ENCODE data around the gene PPM1H.
"Not testable (repeated sequence)": the region's sequence is repeated elsewhere in the genome, so short reads cannot be mapped to it uniquely, and the experiment has no call there.

PPM1H gene

GRCh38 chr12:62670986-62671720 is 263.8 kb downstream of the PPM1H start:
- Histone ChIP-seq H3K4me3 (ENCODE audit: low read length) (no peak overlapping the region), H3K79me1 (ENCODE audit: low read length) (no peaks in the 10 kb centered on the region), H2AK5ac (ENCODE audit: low read length) (no peak overlapping the region), H3K9ac (ENCODE audit: low read length) (no peak overlapping the region), H3K27ac (ENCODE audit: low read depth, low read length) (no peak overlapping the region), H3K4me1 (ENCODE audit: control insufficient read depth, low read depth, low read length) (peaks cover 4% of the 10 kb centered on the region), H2BK15ac (replicated peaks; ENCODE audit: low read depth) (no peak overlapping the region), H3K4me2 (ENCODE audit: low read length) (no peak overlapping the region), H2BK5ac (ENCODE audit: low read length) (no peak overlapping the region), H3K36me3 (ENCODE audit: control insufficient read depth, insufficient read depth, low read length) (peaks cover 1% of the 10 kb centered on the region), H4K8ac (ENCODE audit: low read depth, low read length) (no peak overlapping the region), H3K23ac (ENCODE audit: low read length) (no peak overlapping the region), H3K56ac (ENCODE audit: low read length) (no peak overlapping the region), H4K5ac (ENCODE audit: low read length) (no peak overlapping the region), H2BK120ac (ENCODE audit: low read depth, low read length) (no peak overlapping the region), H3K4ac (ENCODE audit: low read depth, low read length) (no peak overlapping the region), H3K79me2 (ENCODE audit: control insufficient read depth, insufficient read depth, low read length) (no peaks in the 10 kb centered on the region), H3K27me3 (ENCODE audit: insufficient read depth, low read length, poor library complexity) (no peaks in the 10 kb centered on the region), H3K18ac (ENCODE audit: low read length) (no peak overlapping the region)
- no CpG with 5 or more reads among the region's 10 CpGs for WGBS (ENCODE audit: extremely low coverage, insufficient coverage, low lambda C conversion rate)
- no peak for DNase-seq

GRCh38 chr12:62668782-62669181 is 266.2 kb downstream of the PPM1H start:
- H3K4ac ChIP-seq (ENCODE audit: low read depth, low read length) = no peak overlapping the region
- H4K8ac ChIP-seq (ENCODE audit: low read depth, low read length) = no peak overlapping the region
- H3K9ac ChIP-seq (ENCODE audit: low read length) = no peak overlapping the region
- H3K4me3 ChIP-seq (ENCODE audit: low read length) = no peak overlapping the region
- no peak overlapping the region for H3K23ac ChIP-seq (ENCODE audit: low read length)
- H3K4me1 ChIP-seq (ENCODE audit: control insufficient read depth, low read depth, low read length) = peaks cover 4% of the 10 kb centered on the region
- no peak overlapping the region for H2BK15ac ChIP-seq (replicated peaks; ENCODE audit: low read depth)
- H3K27ac ChIP-seq (ENCODE audit: low read depth, low read length) = no peak overlapping the region
- H3K27me3 ChIP-seq (ENCODE audit: insufficient read depth, low read length, poor library complexity) = no peaks in the 10 kb centered on the region
- H3K18ac ChIP-seq (ENCODE audit: low read length) = no peak overlapping the region
- H3K79me2 ChIP-seq (ENCODE audit: control insufficient read depth, insufficient read depth, low read length) = no peaks in the 10 kb centered on the region
- H4K5ac ChIP-seq (ENCODE audit: low read length) = no peak overlapping the region
- H3K36me3 ChIP-seq (ENCODE audit: control insufficient read depth, insufficient read depth, low read length) = peaks cover 1% of the 10 kb centered on the region
- no peak overlapping the region for H3K4me2 ChIP-seq (ENCODE audit: low read length)
- H2BK120ac ChIP-seq (ENCODE audit: low read depth, low read length) = no peak overlapping the region
- DNase-seq = no peak
- no peak overlapping the region for H3K56ac ChIP-seq (ENCODE audit: low read length)
- no peaks in the 10 kb centered on the region for H3K79me1 ChIP-seq (ENCODE audit: low read length)
- no peak overlapping the region for H2AK5ac ChIP-seq (ENCODE audit: low read length)
- no peak overlapping the region for H2BK5ac ChIP-seq (ENCODE audit: low read length)
- no CpG with 5 or more reads among the region's 3 CpGs for WGBS (ENCODE audit: extremely low coverage, insufficient coverage, low lambda C conversion rate)

- WGBS (ENCODE audit: extremely low coverage, insufficient coverage, low lambda C conversion rate) = no CpG with 5 or more reads among the region's 5 CpGs
- not testable (repeated sequence) for H4K5ac ChIP-seq (ENCODE audit: low read length); H3K4me1 ChIP-seq (ENCODE audit: control insufficient read depth, low read depth, low read length); H4K8ac ChIP-seq (ENCODE audit: low read depth, low read length); H3K79me2 ChIP-seq (ENCODE audit: control insufficient read depth, insufficient read depth, low read length); DNase-seq; H3K56ac ChIP-seq (ENCODE audit: low read length); H3K23ac ChIP-seq (ENCODE audit: low read length); H3K4me3 ChIP-seq (ENCODE audit: low read length); H3K79me1 ChIP-seq (ENCODE audit: low read length); H2BK5ac ChIP-seq (ENCODE audit: low read length); H3K27ac ChIP-seq (ENCODE audit: low read depth, low read length); H3K27me3 ChIP-seq (ENCODE audit: insufficient read depth, low read length, poor library complexity); H2BK120ac ChIP-seq (ENCODE audit: low read depth, low read length); H2AK5ac ChIP-seq (ENCODE audit: low read length); H2BK15ac ChIP-seq (replicated peaks; ENCODE audit: low read depth); H3K4ac ChIP-seq (ENCODE audit: low read depth, low read length); H3K18ac ChIP-seq (ENCODE audit: low read length); H3K36me3 ChIP-seq (ENCODE audit: control insufficient read depth, insufficient read depth, low read length); H3K4me2 ChIP-seq (ENCODE audit: low read length); H3K9ac ChIP-seq (ENCODE audit: low read length)
Observed at GRCh38 chr12:62664951-62665350, 270.0 kb downstream of the PPM1H start.

- H4K5ac ChIP-seq (ENCODE audit: low read length) = no peak overlapping the region
- H3K4me2 ChIP-seq (ENCODE audit: low read length) = no peak overlapping the region
- no peaks in the 10 kb centered on the region for H3K79me2 ChIP-seq (ENCODE audit: control insufficient read depth, insufficient read depth, low read length)
- H2BK15ac ChIP-seq (replicated peaks; ENCODE audit: low read depth) = no peak overlapping the region
- H2BK5ac ChIP-seq (ENCODE audit: low read length) = peak overlapping the region; percentile 88
- H3K27ac ChIP-seq (ENCODE audit: low read depth, low read length) = peak overlapping the region; percentile 5
- H3K56ac ChIP-seq (ENCODE audit: low read length) = peak overlapping the region; percentile 51
- H2AK5ac ChIP-seq (ENCODE audit: low read length) = peak overlapping the region; percentile 89
- peaks cover 19% of the 10 kb centered on the region for H3K4me1 ChIP-seq (ENCODE audit: control insufficient read depth, low read depth, low read length)
- no peak overlapping the region for H3K4ac ChIP-seq (ENCODE audit: low read depth, low read length)
- peak overlapping the region; percentile 76 for H3K18ac ChIP-seq (ENCODE audit: low read length)
- no peak overlapping the region for H4K8ac ChIP-seq (ENCODE audit: low read depth, low read length)
- WGBS (ENCODE audit: extremely low coverage, insufficient coverage, low lambda C conversion rate) = no CpG with 5 or more reads among the region's 2 CpGs
- H3K9ac ChIP-seq (ENCODE audit: low read length) = no peak overlapping the region
- DNase-seq = no peak
- no peaks in the 10 kb centered on the region for H3K79me1 ChIP-seq (ENCODE audit: low read length)
- H3K23ac ChIP-seq (ENCODE audit: low read length) = no peak overlapping the region
- no peak overlapping the region for H3K4me3 ChIP-seq (ENCODE audit: low read length)
- peak overlapping the region; percentile 74 for H2BK120ac ChIP-seq (ENCODE audit: low read depth, low read length)
- H3K27me3 ChIP-seq (ENCODE audit: insufficient read depth, low read length, poor library complexity) = no peaks in the 10 kb centered on the region
- no peaks in the 10 kb centered on the region for H3K36me3 ChIP-seq (ENCODE audit: control insufficient read depth, insufficient read depth, low read length)
Observed at GRCh38 chr12:62660756-62661155, 274.2 kb downstream of the PPM1H start.

- H3K56ac ChIP-seq (ENCODE audit: low read length) = peak overlapping the region; percentile 84
- peak overlapping the region; percentile 92 for H2BK120ac ChIP-seq (ENCODE audit: low read depth, low read length)
- H3K79me1 ChIP-seq (ENCODE audit: low read length) = no peaks in the 10 kb centered on the region
- H3K4me1 ChIP-seq (ENCODE audit: control insufficient read depth, low read depth, low read length) = peaks cover 26% of the 10 kb centered on the region
- peak overlapping the region; percentile 91 for H3K4ac ChIP-seq (ENCODE audit: low read depth, low read length)
- peak overlapping the region; percentile 36 for H2BK5ac ChIP-seq (ENCODE audit: low read length)
- H3K79me2 ChIP-seq (ENCODE audit: control insufficient read depth, insufficient read depth, low read length) = no peaks in the 10 kb centered on the region
- peak overlapping the region; percentile 81 for H3K18ac ChIP-seq (ENCODE audit: low read length)
- peak overlapping the region; percentile 38 for H3K9ac ChIP-seq (ENCODE audit: low read length)
- no peak overlapping the region for H3K23ac ChIP-seq (ENCODE audit: low read length)
- H4K8ac ChIP-seq (ENCODE audit: low read depth, low read length) = no peak overlapping the region
- no peaks in the 10 kb centered on the region for H3K36me3 ChIP-seq (ENCODE audit: control insufficient read depth, insufficient read depth, low read length)
- DNase-seq = peak; percentile 95
- H3K27me3 ChIP-seq (ENCODE audit: insufficient read depth, low read length, poor library complexity) = no peaks in the 10 kb centered on the region
- H4K5ac ChIP-seq (ENCODE audit: low read length) = no peak overlapping the region
- H2BK15ac ChIP-seq (replicated peaks; ENCODE audit: low read depth) = no peak overlapping the region
- no peak overlapping the region for H3K4me2 ChIP-seq (ENCODE audit: low read length)
- no peak overlapping the region for H3K4me3 ChIP-seq (ENCODE audit: low read length)
- WGBS (ENCODE audit: extremely low coverage, insufficient coverage, low lambda C conversion rate) = no CpG with 5 or more reads among the region's 3 CpGs
- peak overlapping the region; percentile 94 for H2AK5ac ChIP-seq (ENCODE audit: low read length)
- peak overlapping the region; percentile 75 for H3K27ac ChIP-seq (ENCODE audit: low read depth, low read length)
Observed at GRCh38 chr12:62659453-62660295, 275.3 kb downstream of the PPM1H start.
